CD4-positive, CD25-positive, alpha-beta regulatory T cell (primary cell): ENCODE measurements around the gene SPRED2. TPM values are rescaled to one million over a fixed set of nuclear protein-coding genes. Genes with fewer than 3 reads are reported as not detected.

Source experiments
- ATAC-seq, 2 donors: fragments of 150-1000 bp; cut with Tn5 transposase; one replicate each; pipeline ENCODE4 v1.10.0; 2021; ENCODE audit warnings: low read depth in 2 of 2, moderate number of reproducible peaks in 2 of 2, moderate library complexity in 1 of 2
- DNase-seq, 3 donors: peaks; one replicate each; pipeline versions ENCODE4 v3.0.0 to v3.0.0-alpha.2; 2012 to 2022; ENCODE audit warnings: mixed read lengths in 1 of 3
- H3K27ac ChIP-seq: one replicate; pipeline ENCODE4 v1.7.0; 2013; ENCODE audit warnings: mild to moderate bottlenecking, low read length; ENCODE audit not compliant: insufficient read depth, poor library complexity, severe bottlenecking
- H3K27me3 ChIP-seq: one replicate; pipeline ENCODE4 v1.7.0; 2013; ENCODE audit warnings: low read length; ENCODE audit not compliant: control insufficient read depth, insufficient read depth
- H3K36me3 ChIP-seq: one replicate; pipeline ENCODE4 v1.7.0; 2013; ENCODE audit warnings: mild to moderate bottlenecking, low read length, moderate library complexity; ENCODE audit not compliant: control insufficient read depth, insufficient read depth
- H3K4me1 ChIP-seq: 2 replicates; pipeline ENCODE4 v1.7.0; 2013; ENCODE audit warnings: mild to moderate bottlenecking, low read length; ENCODE audit not compliant: insufficient read depth, control insufficient read depth, poor library complexity, severe bottlenecking
- H3K4me3 ChIP-seq: one replicate; pipeline ENCODE4 v1.7.0; 2013; ENCODE audit warnings: low read depth, mild to moderate bottlenecking, low read length, moderate library complexity
- H3K9me3 ChIP-seq, 2 experiments: 1 replicate in 1 of 2; 2 replicates in 1 of 2; pipeline ENCODE4 v1.7.0; 2013; ENCODE audit warnings: low read length in 2 of 2, mild to moderate bottlenecking in 1 of 2, moderate library complexity in 1 of 2; ENCODE audit not compliant: control insufficient read depth in 2 of 2
- H3K27ac Mint-ChIP-seq, 3 donors: one replicate each; pipeline ENCODE4 v1.8.0; 2020 to 2022; ENCODE audit warnings: mild to moderate bottlenecking in 3 of 3, mixed read lengths in 3 of 3, moderate library complexity in 2 of 3
- H3K27me3 Mint-ChIP-seq: one replicate; pipeline ENCODE4 v1.8.0; 2022; ENCODE audit warnings: mild to moderate bottlenecking, mixed read lengths
- H3K36me3 Mint-ChIP-seq: one replicate; pipeline ENCODE4 v1.8.0; 2020; ENCODE audit warnings: mixed read lengths
- H3K4me1 Mint-ChIP-seq, 4 donors: one replicate each; pipeline ENCODE4 v1.8.0; 2020 to 2022; ENCODE audit warnings: mixed read lengths in 4 of 4, mild to moderate bottlenecking in 1 of 4
- H3K4me3 Mint-ChIP-seq, 4 donors: one replicate each; pipeline ENCODE4 v1.8.0; 2020 to 2022; ENCODE audit warnings: mild to moderate bottlenecking in 4 of 4, mixed read lengths in 4 of 4, moderate library complexity in 3 of 4
- H3K9me3 Mint-ChIP-seq, 7 donors: one replicate each; pipeline ENCODE4 v1.8.0; 2020 to 2022; ENCODE audit warnings: mixed read lengths in 7 of 7, mild to moderate bottlenecking in 3 of 7, moderate library complexity in 2 of 7
- polyA plus RNA-seq, 4 donors: library from polyadenylated mRNA; unstranded; fragments of 300-500 nt; fragmentation: Illumina TruSeq; gene quantifications; one replicate each; pipeline ENCODE4 v1.2.3, GENCODE V29; 2021
- total RNA-seq: library from RNA; stranded (reverse); gene quantifications from one replicate; pipeline ENCODE4 v1.2.3, GENCODE V29; 2022

Gene SPRED2
- total and polyA plus RNA-seq, 5 donors from 2014 or later: 0.23 to 6.3 (median 1.1) TPM

DNA sequence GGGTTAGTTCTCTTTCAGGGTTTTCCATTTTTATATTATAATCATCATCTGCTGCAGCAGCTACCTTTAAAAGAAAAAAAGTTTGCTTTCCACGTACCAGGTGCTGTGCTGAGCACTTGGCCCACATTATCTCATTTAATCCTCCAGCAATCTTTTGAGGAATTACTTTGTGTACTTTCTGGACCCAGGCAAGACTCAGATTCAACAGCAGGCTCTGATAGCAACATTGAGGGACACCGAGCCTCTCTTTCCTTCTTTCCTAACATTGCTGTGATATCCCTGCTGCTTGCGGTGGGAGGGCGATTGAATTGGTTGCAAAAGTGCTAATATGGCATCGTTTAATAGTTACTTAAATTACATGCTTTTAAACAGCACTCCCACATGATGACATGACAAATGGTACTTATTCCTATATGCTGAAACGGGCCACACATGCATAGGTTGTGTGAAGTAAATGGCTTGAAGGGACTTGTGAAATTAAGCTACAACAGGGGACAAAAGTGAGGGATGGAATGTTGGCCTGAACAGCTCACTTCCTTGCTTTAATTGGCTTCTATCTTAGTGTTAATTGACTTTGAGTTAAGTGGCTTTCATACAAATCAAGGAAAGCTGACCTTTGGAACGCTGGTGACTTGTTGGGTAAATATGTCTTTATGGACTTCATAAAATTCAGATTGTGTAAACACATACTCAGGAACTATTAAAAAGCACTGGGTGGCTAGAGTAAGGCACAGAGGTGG lies 21.2 kb downstream of the SPRED2 start:
- no peaks in the 10 kb centered on the region for H3K27me3 Mint-ChIP-seq
- H3K27ac Mint-ChIP-seq: no peak overlapping the region
- Histone ChIP-seq H3K27me3 (no peaks in the 10 kb centered on the region), H3K4me3 (no peak overlapping the region), H3K9me3 (no peaks in the 10 kb centered on the region), H3K36me3 (no peaks in the 10 kb centered on the region), H3K4me1 (no peaks in the 10 kb centered on the region), H3K27ac (no peak overlapping the region)
- DNase-seq (no peak), ATAC-seq (no peak)
- H3K4me3 Mint-ChIP-seq: no peak overlapping the region
- H3K36me3 Mint-ChIP-seq: no peaks in the 10 kb centered on the region
- peaks cover 0 to 12% (median 8%) of the 10 kb centered on the region in 4 donors for H3K4me1 Mint-ChIP-seq
- no peaks in the 10 kb centered on the region for H3K9me3 Mint-ChIP-seq

- Mint-ChIP-seq H3K27ac (no peak overlapping the region), H3K27me3 (no peaks in the 10 kb centered on the region), H3K4me3 (no peak overlapping the region)
Observed at GRCh38 chr2:65409045-65409444, 23.4 kb downstream of the SPRED2 start.

GRCh38 chr2:65407240-65407639 lies 25.2 kb downstream of the SPRED2 start:
- Mint-ChIP-seq H3K27ac (no peak overlapping the region), H3K4me3 (no peak overlapping the region), H3K36me3 (no peaks in the 10 kb centered on the region), H3K4me1 (peaks cover 0 to 14% (median 12%) of the 10 kb centered on the region in 4 donors), H3K27me3 (no peaks in the 10 kb centered on the region), H3K9me3 (no peaks in the 10 kb centered on the region)
- no peaks in the 10 kb centered on the region for H3K9me3 ChIP-seq
- ATAC-seq (no peak), DNase-seq (peak in 1 of 3 donors; percentile 28)
- H3K4me3 ChIP-seq: no peak overlapping the region
- no peaks in the 10 kb centered on the region for H3K27me3 ChIP-seq
- H3K36me3 ChIP-seq: no peaks in the 10 kb centered on the region
- no peaks in the 10 kb centered on the region for H3K4me1 ChIP-seq
- no peak overlapping the region for H3K27ac ChIP-seq

More at GRCh38 chr2:65409045-65409444, 23.4 kb downstream of the SPRED2 start:
- no peaks in the 10 kb centered on the region for H3K36me3 Mint-ChIP-seq
- H3K27ac ChIP-seq: no peak overlapping the region
- H3K9me3 ChIP-seq: no peaks in the 10 kb centered on the region
- DNase-seq: no peak
- no peaks in the 10 kb centered on the region for H3K4me1 ChIP-seq
- ATAC-seq: no peak
- H3K4me3 ChIP-seq: no peak overlapping the region
- H3K9me3 Mint-ChIP-seq: no peaks in the 10 kb centered on the region
- H3K36me3 ChIP-seq: no peaks in the 10 kb centered on the region
- H3K4me1 Mint-ChIP-seq: peaks cover 0 to 11% (median 10%) of the 10 kb centered on the region in 4 donors
- no peaks in the 10 kb centered on the region for H3K27me3 ChIP-seq

GRCh38 chr2:65404988-65405697 lies 27.3 kb downstream of the SPRED2 start:
- Histone ChIP-seq H3K4me1 (no peaks in the 10 kb centered on the region), H3K4me3 (no peak overlapping the region), H3K27me3 (no peaks in the 10 kb centered on the region), H3K36me3 (no peaks in the 10 kb centered on the region), H3K27ac (no peak overlapping the region), H3K9me3 (no peaks in the 10 kb centered on the region)
- ATAC-seq (no peak), DNase-seq (no peak)
- Mint-ChIP-seq H3K9me3 (no peaks in the 10 kb centered on the region), H3K4me1 (peaks cover 0 to 15% (median 12%) of the 10 kb centered on the region in 4 donors), H3K27ac (no peak overlapping the region), H3K36me3 (no peaks in the 10 kb centered on the region), H3K27me3 (no peaks in the 10 kb centered on the region), H3K4me3 (no peak overlapping the region)

GRCh38 chr2:65403529-65403915 lies 28.9 kb downstream of the SPRED2 start:
- H3K4me1 ChIP-seq: no peaks in the 10 kb centered on the region
- H3K4me3 ChIP-seq: no peak overlapping the region
- DNase-seq: no peak
- Mint-ChIP-seq H3K36me3 (no peaks in the 10 kb centered on the region), H3K9me3 (no peaks in the 10 kb centered on the region), H3K27ac (no peak overlapping the region), H3K4me1 (peaks cover 0 to 15% (median 12%) of the 10 kb centered on the region in 4 donors), H3K27me3 (no peaks in the 10 kb centered on the region), H3K4me3 (no peak overlapping the region)
- no peak overlapping the region for H3K27ac ChIP-seq
- no peak for ATAC-seq
- H3K9me3 ChIP-seq: no peaks in the 10 kb centered on the region
- no peaks in the 10 kb centered on the region for H3K27me3 ChIP-seq
- H3K36me3 ChIP-seq: no peaks in the 10 kb centered on the region

DNA sequence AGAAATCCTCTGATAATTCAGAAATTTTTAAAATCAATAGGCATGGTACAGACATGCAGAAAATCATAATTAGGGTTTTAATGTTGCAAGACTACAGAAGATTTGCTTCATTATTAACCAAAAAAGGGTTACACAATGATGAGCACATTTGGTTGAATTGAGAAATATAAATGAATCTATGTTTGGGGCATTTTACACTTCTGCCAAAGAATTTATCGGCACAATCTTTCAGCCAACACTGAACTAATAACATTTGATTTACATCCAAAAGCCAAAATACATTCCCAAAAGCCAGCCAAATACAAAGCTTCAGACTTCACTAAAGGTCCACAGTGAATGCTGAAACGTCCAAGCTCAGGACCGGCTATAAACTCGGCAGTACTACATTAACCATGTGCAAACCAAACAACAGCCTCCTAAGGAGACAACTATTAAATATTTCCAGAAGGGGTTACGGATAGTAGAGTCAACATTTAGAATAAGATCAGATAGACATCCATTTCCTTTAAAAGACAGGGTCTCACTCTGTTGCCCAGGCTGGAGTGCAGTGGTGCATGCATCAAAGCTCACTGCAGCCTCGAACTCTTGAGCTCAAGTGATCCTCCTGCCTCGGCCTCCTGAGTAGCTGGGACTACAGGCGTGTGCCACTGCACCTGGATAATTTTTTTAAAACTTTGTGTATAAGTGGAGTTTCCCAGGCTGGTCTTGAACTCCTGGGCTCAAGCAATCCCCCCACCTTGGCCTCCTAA lies 29.4 kb downstream of the SPRED2 start:
- Histone ChIP-seq H3K4me1 (no peaks in the 10 kb centered on the region), H3K9me3 (no peaks in the 10 kb centered on the region), H3K4me3 (no peak overlapping the region), H3K27ac (no peak overlapping the region), H3K36me3 (no peaks in the 10 kb centered on the region), H3K27me3 (no peaks in the 10 kb centered on the region)
- H3K27me3 Mint-ChIP-seq: no peaks in the 10 kb centered on the region
- H3K36me3 Mint-ChIP-seq: no peaks in the 10 kb centered on the region
- no peak overlapping the region for H3K4me3 Mint-ChIP-seq
- peaks cover 0 to 14% (median 11%) of the 10 kb centered on the region in 4 donors for H3K4me1 Mint-ChIP-seq
- no peak for ATAC-seq
- DNase-seq: no peak
- H3K9me3 Mint-ChIP-seq: no peaks in the 10 kb centered on the region
- H3K27ac Mint-ChIP-seq: no peak overlapping the region

- Mint-ChIP-seq H3K36me3 (no peaks in the 10 kb centered on the region), H3K27ac (no peak overlapping the region), H3K27me3 (no peaks in the 10 kb centered on the region), H3K4me1 (peaks cover 0 to 14% (median 7%) of the 10 kb centered on the region in 4 donors), H3K9me3 (no peaks in the 10 kb centered on the region), H3K4me3 (no peak overlapping the region)
- H3K9me3 ChIP-seq: no peaks in the 10 kb centered on the region
- DNase-seq: no peak
- H3K4me3 ChIP-seq: no peak overlapping the region
- H3K36me3 ChIP-seq: no peaks in the 10 kb centered on the region
- no peak overlapping the region for H3K27ac ChIP-seq
- ATAC-seq: no peak
- no peaks in the 10 kb centered on the region for H3K27me3 ChIP-seq
- H3K4me1 ChIP-seq: no peaks in the 10 kb centered on the region
Observed at GRCh38 chr2:65402323-65402722, 30.1 kb downstream of the SPRED2 start.
